HepG2 (cell line): ENCODE results near the gene RHOT2. TPM values are rescaled to one million over a fixed set of nuclear protein-coding genes. Genes with fewer than 3 reads are reported as not detected.

ENCODE experiments used
- ARID4A ChIP-seq: sonication (generic); formaldehyde crosslinking; IDR thresholded peaks from 2 replicates; pipeline ENCODE4 v1.5.0; 2020; ENCODE audit warnings: mild to moderate bottlenecking, missing genetic modification reagents, borderline replicate concordance
- BATF2 ChIP-seq: sonication (generic); formaldehyde crosslinking; IDR thresholded peaks from 2 replicates; pipeline ENCODE4 v1.8.0; 2022; ENCODE audit warnings: mild to moderate bottlenecking, missing genetic modification reagents, moderate library complexity
- BCL6 ChIP-seq: IDR thresholded peaks from 2 replicates; pipeline ENCODE4 v1.6.1; 2016; ENCODE audit warnings: missing genetic modification reagents, missing compliant biosample characterization
- ELF3 ChIP-seq: IDR thresholded peaks from 2 replicates; pipeline ENCODE4 v1.6.1; 2016; ENCODE audit warnings: missing genetic modification reagents, missing compliant biosample characterization
- ERF ChIP-seq: IDR thresholded peaks from 2 replicates; pipeline ENCODE4 v1.6.1; 2018; ENCODE audit warnings: missing biosample characterization, missing genetic modification reagents
- FOSL2 ChIP-seq: sonication (generic); formaldehyde crosslinking; IDR thresholded peaks from 2 replicates; pipeline ENCODE4 v1.4.0; 2020; ENCODE audit warnings: missing genetic modification reagents
- ISL2 ChIP-seq: sonication (generic); formaldehyde crosslinking; IDR thresholded peaks from 2 replicates; pipeline ENCODE4 v1.5.0; 2020; ENCODE audit warnings: missing genetic modification reagents
- PRPF4 ChIP-seq: fragments of 200-400 bp; formaldehyde crosslinking; IDR thresholded peaks from 2 replicates; pipeline ENCODE4 v1.6.1; 2016; ENCODE audit warnings: low read length, low read depth; ENCODE audit not compliant: poor library complexity, severe bottlenecking
- SKI ChIP-seq: fragments of 450-650 bp; IDR thresholded peaks from one replicate; pipeline ENCODE4 v1.6.1; 2018; ENCODE audit warnings: mild to moderate bottlenecking; ENCODE audit not compliant: partially characterized antibody
- ZNF264 ChIP-seq: sonication (generic); formaldehyde crosslinking; IDR thresholded peaks from 2 replicates; pipeline ENCODE4 v1.4.0; 2020; ENCODE audit warnings: missing genetic modification reagents
- polyA plus RNA-seq, 8 experiments: library from polyadenylated mRNA; depleted of rRNA in 3 of 8; stranded (reverse) in 7 of 8; unstranded in 1 of 8; fragments of >200 nt; fragmentation: Illumina TruSeq in 4 of 8; extraction: Trizol in 4 of 8; gene quantifications; 2 replicates each; pipeline versions ENCODE4 v1.2.1 to v1.2.3, GENCODE V29; 2011 to 2016; ENCODE audit warnings: low read depth in 4 of 8, missing spikeins in 1 of 8, mixed read lengths in 1 of 8; ENCODE audit not compliant: insufficient read depth in 1 of 8
- total RNA-seq, 5 experiments: library from RNA; depleted of rRNA; stranded (reverse); fragments of >200 nt; fragmentation: Illumina TruSeq; extraction: Trizol; gene quantifications; 2 replicates each; pipeline ENCODE4 v1.2.3, GENCODE V29; 2016; ENCODE audit warnings: low read depth in 1 of 5
- TF ChIP-seq, protein P1 (sequence below): sonication (generic); formaldehyde crosslinking; IDR thresholded peaks from 2 replicates; pipeline ENCODE4 v1.5.1; 2020; ENCODE audit warnings: mild to moderate bottlenecking, missing genetic modification reagents, moderate library complexity
- TF ChIP-seq, protein P2 (sequence below): sonication (generic); formaldehyde crosslinking; IDR thresholded peaks from 2 replicates; pipeline ENCODE4 v1.8.0; 2022; ENCODE audit warnings: missing genetic modification reagents, mild to moderate bottlenecking, moderate library complexity, borderline replicate concordance
- TF ChIP-seq, protein P3 (sequence below): sonication (generic); formaldehyde crosslinking; IDR thresholded peaks from 2 replicates; pipeline ENCODE4 v1.5.0; 2020; ENCODE audit warnings: mild to moderate bottlenecking, missing genetic modification reagents, moderate library complexity

Gene RHOT2
- total and polyA plus RNA-seq, 2 of the 13 experiments (the other 11 are each of a cell fraction or from before 2014, with no cell fraction given) = 63.6 to 76.9 TPM

DNA sequence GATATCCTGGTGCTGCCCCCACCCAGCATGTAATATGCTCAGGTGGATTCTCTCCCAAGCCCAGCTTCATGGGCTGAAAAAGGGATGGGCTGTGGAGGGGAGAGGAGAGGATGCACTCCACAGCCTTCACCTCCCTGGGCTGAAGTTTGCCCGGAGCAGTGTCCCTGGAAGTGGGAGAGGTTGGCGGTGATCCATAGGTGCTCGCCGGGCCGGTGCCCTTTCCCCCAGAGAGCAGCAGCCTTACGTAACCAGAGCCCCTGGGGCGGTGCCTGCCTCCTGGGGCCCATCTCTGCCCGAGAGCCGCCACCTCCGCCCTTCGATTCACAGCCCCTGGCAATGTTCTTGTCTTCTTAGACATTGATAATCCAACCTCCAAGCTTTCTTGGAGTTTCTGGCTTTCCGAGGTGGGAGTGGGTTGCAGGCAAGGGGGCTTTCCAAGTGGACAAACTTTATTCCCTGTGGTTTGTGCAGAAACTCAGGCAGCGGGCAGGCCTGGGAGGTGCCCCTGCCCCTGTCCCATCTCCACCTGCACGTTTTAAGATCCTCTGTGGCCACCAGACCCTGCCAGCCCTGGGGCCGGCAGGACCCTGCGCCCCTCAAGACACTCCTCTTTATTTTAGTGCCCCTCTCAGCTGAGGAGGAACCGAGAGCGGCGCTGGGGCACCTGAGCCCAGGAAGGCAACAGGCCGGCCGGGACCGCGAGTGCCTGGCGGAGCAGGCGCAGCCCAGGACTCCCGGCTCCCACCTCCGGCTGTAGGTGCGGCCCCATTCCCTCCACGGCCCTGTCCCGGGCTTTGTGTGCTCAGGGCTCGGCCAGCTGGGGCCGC lies 21.9 kb upstream of the RHOT2 start (continued):
- TF ChIP-seq, protein P1, sequence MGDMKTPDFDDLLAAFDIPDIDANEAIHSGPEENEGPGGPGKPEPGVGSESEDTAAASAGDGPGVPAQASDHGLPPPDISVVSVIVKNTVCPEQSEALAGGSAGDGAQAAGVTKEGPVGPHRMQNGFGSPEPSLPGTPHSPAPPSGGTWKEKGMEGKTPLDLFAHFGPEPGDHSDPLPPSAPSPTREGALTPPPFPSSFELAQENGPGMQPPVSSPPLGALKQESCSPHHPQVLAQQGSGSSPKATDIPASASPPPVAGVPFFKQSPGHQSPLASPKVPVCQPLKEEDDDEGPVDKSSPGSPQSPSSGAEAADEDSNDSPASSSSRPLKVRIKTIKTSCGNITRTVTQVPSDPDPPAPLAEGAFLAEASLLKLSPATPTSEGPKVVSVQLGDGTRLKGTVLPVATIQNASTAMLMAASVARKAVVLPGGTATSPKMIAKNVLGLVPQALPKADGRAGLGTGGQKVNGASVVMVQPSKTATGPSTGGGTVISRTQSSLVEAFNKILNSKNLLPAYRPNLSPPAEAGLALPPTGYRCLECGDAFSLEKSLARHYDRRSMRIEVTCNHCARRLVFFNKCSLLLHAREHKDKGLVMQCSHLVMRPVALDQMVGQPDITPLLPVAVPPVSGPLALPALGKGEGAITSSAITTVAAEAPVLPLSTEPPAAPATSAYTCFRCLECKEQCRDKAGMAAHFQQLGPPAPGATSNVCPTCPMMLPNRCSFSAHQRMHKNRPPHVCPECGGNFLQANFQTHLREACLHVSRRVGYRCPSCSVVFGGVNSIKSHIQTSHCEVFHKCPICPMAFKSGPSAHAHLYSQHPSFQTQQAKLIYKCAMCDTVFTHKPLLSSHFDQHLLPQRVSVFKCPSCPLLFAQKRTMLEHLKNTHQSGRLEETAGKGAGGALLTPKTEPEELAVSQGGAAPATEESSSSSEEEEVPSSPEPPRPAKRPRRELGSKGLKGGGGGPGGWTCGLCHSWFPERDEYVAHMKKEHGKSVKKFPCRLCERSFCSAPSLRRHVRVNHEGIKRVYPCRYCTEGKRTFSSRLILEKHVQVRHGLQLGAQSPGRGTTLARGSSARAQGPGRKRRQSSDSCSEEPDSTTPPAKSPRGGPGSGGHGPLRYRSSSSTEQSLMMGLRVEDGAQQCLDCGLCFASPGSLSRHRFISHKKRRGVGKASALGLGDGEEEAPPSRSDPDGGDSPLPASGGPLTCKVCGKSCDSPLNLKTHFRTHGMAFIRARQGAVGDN (CRISPR knock-in tag) = peak; percentile 82
- peak; percentile 13 for TF ChIP-seq SKI
- TF ChIP-seq, protein P2, sequence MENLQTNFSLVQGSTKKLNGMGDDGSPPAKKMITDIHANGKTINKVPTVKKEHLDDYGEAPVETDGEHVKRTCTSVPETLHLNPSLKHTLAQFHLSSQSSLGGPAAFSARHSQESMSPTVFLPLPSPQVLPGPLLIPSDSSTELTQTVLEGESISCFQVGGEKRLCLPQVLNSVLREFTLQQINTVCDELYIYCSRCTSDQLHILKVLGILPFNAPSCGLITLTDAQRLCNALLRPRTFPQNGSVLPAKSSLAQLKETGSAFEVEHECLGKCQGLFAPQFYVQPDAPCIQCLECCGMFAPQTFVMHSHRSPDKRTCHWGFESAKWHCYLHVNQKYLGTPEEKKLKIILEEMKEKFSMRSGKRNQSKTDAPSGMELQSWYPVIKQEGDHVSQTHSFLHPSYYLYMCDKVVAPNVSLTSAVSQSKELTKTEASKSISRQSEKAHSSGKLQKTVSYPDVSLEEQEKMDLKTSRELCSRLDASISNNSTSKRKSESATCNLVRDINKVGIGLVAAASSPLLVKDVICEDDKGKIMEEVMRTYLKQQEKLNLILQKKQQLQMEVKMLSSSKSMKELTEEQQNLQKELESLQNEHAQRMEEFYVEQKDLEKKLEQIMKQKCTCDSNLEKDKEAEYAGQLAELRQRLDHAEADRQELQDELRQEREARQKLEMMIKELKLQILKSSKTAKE (CRISPR knock-in tag) = peak; percentile 46; the same call in 1 of the 2 replicates
- TF ChIP-seq ELF3 = 0 out of 2 replicates have a peak, but pooled peaks have one; percentile 16
- no peak for TF ChIP-seq BATF2 (CRISPR knock-in tag)
- TF ChIP-seq ZNF264 (CRISPR knock-in tag) = no peak
- TF ChIP-seq ISL2 (CRISPR knock-in tag) = 0 out of 2 replicates have a peak, but pooled peaks have one; percentile 42
- TF ChIP-seq ERF (CRISPR knock-in tag) = 0 out of 2 replicates have a peak, but pooled peaks have one; percentile 39
- no peak for TF ChIP-seq PRPF4
- TF ChIP-seq ARID4A (CRISPR knock-in tag) = peak; percentile 70; the same call in 1 of the 2 replicates
- peak; percentile 48 for TF ChIP-seq FOSL2 (CRISPR knock-in tag)
- TF ChIP-seq, protein P3, sequence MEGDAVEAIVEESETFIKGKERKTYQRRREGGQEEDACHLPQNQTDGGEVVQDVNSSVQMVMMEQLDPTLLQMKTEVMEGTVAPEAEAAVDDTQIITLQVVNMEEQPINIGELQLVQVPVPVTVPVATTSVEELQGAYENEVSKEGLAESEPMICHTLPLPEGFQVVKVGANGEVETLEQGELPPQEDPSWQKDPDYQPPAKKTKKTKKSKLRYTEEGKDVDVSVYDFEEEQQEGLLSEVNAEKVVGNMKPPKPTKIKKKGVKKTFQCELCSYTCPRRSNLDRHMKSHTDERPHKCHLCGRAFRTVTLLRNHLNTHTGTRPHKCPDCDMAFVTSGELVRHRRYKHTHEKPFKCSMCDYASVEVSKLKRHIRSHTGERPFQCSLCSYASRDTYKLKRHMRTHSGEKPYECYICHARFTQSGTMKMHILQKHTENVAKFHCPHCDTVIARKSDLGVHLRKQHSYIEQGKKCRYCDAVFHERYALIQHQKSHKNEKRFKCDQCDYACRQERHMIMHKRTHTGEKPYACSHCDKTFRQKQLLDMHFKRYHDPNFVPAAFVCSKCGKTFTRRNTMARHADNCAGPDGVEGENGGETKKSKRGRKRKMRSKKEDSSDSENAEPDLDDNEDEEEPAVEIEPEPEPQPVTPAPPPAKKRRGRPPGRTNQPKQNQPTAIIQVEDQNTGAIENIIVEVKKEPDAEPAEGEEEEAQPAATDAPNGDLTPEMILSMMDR = no peak; the same call in 1 of the 2 replicates
- TF ChIP-seq BCL6 (CRISPR knock-in tag) = peak; percentile 81
